Hippocampal formation (tissue), 2 donors: Measurements from ENCODE around the gene ATP2B3.
"Not testable (repeated sequence)": the region's sequence is repeated elsewhere in the genome, so short reads cannot be mapped to it uniquely, and the experiment has no call there.

ENCODE experiments used
- DNase-seq, 2 donors: peaks; one replicate each; lab custom pipeline; 2025; lab: John Stamatoyannopoulos, UW

The ATP2B3 gene

DNA sequence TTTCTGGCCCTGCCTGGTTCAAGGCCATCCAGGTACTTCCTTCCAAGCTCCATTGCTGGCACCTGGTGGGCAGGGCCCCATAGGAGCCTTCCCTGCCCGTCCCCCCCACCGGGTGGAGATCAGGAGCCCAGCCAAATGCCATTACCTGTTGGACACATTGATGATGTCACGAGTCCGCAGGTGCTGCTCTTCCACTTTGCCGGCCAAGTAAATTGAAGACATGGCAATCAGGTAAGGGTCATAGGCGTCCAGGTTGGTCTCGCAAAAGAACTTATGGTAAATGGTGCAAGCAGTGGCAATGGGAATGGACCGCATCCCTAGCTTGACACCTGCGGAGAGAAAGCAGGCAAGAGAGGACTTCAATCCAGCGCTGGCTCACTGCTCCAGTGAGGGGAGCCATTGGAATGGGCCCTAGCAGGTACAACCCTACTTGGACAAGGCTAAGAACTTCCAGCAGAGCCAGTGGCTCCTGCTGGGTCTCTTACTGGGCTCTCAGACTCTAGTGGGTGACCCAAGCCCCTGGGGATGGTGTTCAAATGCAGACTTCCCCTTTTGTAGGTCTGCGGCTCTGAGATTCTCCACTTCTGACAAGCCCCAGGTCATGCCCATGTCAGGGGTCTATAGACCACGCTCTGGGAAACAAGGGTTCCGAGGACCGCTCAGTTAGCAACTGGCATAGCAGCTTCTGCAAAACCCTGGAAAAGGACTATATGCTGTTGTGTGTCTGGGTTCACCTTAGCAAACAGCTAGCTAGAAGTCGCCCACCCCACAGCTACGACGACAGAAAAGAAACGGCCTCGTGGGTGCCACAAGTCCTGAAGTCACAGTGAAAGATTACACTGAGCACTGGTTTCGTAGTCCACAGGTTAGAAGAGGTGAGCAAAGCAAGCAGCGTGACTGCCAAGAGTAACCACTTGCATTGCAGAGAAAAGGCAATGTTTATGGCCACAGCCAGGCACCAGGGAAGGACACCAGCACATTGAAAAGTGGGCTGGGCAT is 78.7 kb downstream of the ATP2B3 start:
- no peak for DNase-seq

DNA sequence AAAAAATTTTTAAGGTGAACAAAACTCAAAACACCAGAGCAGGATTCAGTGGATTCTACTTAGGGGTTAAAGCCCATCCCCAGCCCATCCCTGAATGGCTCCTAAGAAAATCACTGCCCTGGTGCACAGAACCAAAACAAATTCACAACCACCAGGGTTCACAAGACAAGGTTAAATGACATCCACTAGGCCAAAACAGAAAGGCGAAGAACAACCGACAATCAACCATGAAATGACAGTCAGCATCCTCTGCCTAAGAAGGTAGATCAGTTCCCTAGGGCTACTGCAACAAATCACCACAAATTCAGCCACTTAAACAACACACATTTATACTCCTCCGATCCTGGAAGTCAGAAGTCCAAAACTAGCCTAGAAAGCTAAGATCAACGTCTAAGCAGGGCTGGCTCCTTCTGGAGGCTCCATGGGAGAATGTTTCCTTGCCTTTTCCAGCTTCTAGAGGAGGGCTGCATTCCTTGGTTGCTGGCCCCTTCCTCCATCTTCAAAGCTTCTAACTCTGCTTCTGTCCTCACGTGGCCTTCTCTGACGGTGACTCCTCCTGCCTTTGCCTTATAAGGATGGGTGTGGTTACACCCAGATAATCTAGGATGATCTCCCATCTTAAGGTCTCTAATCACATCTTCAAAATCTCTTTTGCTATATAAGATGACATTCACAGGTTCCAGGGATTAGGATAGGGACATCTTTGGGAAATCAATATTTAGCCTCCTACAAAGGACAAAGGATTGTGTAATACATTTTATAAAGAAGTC is 79.7 kb downstream of the ATP2B3 start:
- DNase-seq = no peak

DNA sequence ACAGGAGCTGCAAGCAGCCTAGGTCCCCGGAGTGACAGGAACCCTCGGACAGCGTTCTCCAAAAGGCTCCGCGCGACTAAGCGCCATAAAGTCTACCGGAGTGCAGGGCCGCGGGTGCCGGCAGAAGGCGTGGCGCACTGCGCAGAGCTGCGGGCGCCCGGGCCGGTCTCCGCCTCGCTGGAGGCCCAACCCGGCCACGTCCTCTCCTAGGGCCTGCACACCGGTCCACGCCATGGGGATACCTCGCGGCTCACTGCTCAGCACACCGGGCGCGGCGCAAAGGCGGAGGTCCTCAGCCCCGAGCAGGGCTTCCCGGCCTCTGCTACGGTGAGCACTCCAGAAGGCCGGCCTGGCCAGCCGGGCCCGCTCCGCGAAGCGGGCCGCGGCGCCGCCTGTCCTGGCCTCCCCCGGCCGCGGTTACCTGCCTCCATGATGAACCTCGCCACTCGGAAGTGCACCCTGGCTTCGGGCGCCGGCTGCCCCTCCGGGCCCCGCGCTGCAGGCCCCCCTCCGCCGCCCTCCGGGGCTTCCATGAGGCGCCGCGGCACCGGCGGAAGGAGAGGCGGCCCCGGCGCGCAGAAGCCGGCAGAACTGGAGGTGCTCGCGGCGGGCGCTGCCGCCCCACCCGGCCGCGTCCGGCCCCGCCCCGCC is 81.2 kb downstream of the ATP2B3 start, which contains the start of gene CCNQ:
TSS of gene CCNQ (minus strand) at position 599 of the 651 bp plus-strand sequence. CDS start at position 533, 66 bp downstream.
- DNase-seq = no peak

DNA sequence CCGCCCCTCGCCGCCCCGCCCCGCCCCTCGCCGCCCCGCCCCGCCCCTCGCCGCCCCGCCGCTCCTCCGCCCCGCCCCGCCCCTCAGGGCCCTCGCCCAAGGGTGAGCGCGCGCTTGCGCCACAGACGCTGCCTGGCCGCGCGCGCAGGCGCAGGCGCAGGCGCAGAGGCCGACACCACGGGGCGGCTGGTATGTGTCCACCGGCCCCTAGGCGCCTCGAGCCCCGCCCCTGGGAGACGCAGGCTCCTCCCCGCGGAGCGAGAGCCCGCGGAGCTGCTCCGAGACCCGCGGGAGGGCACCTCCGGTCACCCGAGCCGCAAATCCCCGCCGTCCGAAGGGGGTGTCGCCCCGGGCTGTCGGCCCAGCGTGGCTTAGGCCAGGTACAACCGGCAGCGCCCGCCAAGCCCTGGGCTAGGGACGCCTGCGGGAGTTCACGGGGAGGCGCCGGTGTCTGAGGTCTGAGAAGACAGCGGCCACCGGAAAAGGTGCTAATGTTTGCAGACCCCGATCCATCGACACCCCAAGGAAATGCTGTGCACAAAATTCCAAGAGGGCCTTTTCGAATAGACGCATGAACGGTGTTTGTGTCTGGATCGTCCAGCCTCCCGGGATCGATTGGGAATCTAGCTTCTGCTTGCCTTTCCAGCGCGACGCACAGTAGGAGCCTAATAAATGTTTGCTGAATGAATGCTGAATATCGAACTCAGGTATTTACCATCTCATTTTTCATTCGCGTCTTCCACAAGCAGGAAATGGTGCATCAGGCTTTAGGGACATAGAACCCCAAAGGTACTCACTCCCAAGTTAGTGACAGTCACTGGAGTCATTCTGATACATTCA is 82.0 kb downstream of the ATP2B3 start:
- peak; percentile 61 to 83 for DNase-seq

DNA sequence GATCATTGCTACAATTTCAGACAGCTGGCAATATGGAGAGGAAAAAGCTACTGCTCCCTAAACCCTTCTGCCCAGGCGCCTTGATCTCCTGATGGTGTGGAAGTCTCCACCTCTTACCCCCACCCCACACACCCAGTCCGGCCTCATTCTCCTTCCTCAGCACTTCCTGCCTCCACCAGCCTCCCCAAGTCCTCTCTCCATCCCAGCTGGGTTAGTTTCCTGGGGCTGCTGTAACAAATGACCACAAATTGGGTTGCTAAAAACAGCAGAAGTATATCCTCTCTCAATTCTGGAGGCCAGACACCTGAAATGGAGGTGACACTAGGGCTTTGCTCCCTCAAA is 82.6 kb downstream of the ATP2B3 start:
- DNase-seq = no peak

DNA sequence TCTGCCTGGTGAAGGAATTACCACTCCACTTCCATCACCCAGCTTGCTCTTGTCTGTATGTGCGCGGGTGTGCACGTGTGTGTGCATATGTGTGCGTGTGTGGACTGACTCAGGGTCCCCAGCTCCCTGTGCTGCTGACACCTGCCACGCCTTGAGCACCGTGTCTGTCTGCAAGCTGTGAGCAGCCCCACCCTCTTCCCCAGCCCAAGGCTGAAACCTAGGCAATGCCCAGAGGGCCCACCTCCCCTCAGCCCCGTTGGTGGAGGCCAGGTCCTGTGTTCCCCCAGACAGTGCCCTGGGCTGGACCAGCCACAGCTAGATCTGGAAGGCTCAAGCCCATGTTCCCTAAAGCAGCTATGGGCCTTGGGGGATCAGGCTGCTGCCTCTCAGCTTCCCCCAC is 83.5 kb downstream of the ATP2B3 start:
- no peak for DNase-seq

DNA sequence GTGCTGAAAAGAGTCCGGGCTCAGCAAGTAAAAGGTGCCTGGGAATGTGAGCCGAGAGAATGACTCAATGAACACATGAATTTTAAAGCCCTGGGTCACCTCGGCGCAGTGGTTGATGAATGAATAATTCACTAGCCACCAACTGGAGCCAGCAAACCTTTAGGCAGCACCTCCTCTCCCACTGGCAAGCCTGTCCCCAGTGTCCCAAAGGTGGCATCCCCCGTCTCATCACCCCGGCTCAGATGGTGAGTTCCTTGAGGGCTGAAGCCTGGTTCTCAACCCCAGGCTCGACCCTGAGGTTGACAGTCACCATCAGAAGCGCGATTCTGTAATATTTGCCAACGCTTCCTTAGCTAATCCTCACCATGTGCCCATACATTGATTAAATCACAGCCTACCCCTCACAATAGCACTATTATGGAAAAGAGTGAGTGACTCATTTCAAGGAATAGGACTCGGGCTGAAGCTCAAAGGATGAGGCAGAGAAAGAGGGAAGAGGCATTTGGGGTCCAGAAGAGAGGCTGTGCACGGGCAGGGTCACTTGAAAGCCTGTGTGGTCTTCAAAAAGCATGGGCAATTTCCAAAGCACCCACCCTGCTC is 84.2 kb downstream of the ATP2B3 start:
- DNase-seq = no peak

DNA sequence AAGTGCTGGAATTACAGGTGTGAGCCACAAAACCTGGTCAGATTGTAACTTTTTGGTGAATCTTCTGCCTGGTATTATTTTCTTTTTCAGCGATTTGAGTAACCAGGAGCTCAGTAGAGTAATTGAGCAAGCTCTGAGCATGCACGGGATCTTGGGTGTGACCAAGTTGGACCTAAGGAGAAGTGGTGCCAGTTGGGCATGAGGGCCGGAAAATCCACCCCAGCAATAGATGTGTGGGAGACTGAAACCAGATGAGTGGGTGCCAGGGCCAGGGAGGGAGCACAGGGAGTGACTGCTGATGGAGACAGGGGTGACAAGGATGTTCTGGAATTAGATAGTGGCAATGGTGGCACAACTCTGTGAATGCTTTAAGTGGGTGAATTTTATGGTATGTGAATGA is 85.2 kb downstream of the ATP2B3 start:
- no peak for DNase-seq

DNA sequence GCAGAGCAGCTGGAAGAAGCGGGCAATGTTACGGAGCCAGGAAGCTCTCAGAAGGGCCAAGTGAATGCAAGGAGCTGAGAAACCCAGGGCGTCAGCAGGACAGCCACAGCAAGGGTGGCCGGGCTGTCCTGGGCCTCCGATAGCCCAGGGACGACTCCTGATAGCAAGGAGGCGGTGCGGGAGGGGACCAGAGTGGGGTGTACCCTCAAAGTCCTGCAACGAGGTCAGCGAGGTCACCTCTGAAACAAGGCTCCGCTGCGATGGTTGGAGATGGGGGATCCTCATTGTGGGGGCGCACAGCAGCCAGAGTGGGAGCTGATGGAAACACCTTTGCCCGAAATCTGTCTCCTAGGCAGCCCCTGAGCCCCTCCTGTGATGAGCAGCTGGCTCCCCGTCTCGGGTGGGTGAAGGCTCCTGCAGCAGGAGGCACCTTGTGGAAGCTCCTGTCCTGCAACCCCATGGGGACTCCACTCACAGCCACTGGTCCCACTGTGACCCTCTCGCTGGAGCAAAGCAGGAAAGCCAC is 85.8 kb downstream of the ATP2B3 start:
- no peak for DNase-seq

DNA sequence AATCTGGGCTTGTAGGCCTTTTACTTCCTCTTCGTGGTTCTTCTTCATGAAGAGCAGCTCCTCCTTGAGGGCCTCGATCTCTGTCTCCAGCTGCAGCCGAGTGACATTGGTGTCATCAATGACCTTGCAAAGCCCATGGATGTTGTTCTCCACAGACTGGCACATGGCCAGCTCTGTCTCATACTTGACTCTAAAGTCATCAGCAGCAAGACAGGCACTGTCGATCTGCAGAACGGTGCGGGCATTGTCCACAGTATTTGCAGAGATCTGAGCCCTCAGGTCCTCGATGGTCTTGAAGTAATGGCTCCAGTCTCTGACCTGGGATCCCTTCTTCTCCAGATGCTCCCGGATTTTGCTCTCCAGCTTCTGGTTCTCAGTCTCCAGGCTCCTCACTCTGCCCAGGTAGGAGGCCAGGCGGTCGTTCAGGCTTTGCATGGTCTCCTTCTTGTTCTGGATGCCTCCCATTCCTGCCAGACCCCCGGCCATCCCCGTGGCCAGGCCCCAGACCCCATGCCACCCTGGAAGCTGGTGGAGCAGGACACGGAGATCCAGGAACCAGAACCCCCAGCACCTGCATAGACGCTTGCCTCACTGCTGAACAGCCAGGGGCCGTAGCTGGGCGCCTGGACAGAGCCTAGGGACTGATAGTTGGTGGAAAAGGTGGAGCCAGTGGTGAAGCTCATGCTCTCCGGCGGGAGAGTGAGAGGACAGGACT is 87.4 kb downstream of the ATP2B3 start:
- not testable (repeated sequence) for DNase-seq

DNA sequence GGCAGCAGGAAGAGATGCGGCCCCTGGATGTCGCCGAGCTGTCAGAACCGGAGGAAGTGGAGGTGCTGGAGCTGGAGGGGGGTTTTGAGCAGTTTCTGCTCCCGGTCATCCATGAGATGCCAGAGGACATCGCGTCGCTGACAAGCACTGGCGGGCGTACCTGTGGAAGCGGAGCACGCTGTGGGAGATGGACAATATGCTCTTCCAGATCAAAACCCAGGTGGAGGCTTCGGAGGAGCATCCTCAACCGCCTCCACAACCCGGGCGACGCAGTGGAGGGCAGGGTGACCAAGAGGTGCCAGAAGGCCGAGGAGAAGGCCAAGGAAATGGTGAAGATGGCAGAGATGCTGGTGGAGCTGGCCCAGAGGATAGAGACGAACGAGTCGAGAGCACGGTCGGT is 89.1 kb downstream of the ATP2B3 start:
- DNase-seq = no peak

DNA sequence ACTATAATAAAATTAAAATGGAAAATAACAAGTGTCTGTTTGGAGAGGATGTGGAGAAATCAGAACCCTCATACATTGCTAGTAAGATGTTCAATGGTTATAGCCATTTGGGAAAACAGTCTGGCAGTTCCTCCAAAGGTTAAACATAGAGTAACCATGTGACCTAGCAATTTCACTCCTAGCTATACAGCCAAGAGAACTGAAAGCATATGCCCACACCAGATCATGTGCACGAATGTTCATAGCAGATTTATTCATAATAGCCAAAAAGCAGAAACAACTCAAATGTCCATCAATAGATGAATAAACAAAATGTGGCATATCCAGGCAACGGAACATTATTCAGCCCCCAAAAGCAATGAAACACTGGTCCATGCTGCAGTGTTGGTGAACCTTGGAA is 90.9 kb downstream of the ATP2B3 start:
- DNase-seq = no peak

DNA sequence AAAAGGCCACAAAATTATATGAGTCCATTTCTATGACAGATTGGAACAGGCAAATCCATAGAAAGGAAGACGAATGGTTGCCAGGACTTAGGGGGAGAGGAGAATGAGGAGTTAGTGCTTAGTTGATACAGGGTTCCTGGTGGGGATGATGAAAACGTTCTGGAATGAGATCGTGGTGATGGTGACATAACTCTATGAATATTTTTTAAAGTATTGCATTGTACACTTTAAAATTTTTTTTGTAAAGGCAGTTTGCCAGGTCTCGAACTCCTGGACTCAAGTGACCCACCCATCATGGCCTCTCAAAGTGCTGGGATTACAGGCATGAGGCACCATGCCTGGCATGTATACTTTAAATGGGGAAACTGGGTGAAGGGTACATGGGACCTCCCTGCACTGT is 91.4 kb downstream of the ATP2B3 start:
- DNase-seq = no peak

DNA sequence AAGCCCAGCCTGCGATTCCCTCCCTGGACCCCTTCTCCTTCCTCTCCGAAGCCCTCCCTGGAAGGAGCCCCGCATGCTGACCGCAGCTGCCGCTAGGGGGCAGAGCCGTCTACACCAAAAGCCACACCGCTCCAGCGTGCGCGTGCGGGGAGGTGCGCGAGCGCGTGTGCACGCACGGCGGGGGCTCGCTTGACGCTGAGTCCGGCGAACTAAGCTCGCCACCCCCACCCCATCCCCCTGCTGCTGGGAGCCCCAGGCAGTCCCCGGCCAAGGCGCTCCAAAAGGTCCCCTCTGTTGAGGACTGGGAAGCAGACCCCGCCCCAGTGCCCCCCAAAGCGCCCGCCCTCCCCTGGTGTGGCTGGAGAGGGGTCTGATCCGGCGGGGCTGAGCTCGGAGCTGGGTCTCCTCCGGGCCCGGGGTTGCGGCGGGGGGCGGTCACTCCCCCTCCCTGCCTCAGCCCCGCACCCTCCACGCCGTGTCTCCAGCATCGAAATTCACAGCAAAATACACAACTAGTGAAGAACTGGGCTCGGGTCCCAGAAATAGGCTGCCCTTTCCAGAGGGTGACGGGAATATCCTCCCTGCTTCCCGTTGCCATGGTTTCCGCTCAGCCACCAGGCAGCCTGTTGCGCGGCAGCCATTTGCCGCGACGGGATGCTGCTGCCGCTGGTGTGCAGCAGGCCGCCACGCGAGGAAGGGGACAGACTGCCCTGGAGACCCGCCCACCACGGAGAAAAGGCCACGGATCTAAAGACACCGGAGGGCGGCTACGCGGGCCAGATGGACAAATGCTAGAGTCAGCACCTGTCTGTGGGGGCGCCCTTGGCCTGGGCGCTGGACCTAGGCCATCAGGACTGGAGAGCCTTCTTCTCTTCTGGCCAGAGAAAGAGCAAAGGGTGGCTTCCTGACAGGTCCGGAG is 92.7 kb downstream of the ATP2B3 start:
- peak; percentile 38 to 62 for DNase-seq

DNA sequence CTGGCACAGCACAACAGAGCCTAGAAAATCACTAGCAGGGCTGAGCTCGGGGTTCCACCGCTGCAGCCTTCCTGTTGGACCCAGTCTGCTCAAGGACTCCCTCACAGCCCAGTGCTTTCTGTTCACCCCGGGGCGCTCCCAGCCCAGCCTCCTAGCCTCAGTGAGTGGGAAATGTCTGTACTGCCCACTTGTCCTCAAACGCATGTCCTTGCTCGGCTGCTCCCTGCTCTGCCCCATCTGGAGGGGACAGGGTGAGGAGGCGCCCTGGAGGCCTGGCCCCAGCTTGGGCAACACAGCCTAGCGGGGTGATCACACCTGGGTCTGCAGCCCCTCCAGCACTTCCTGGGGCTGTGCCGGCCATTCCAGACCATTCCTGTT is 93.4 kb downstream of the ATP2B3 start:
- DNase-seq = no peak

DNA sequence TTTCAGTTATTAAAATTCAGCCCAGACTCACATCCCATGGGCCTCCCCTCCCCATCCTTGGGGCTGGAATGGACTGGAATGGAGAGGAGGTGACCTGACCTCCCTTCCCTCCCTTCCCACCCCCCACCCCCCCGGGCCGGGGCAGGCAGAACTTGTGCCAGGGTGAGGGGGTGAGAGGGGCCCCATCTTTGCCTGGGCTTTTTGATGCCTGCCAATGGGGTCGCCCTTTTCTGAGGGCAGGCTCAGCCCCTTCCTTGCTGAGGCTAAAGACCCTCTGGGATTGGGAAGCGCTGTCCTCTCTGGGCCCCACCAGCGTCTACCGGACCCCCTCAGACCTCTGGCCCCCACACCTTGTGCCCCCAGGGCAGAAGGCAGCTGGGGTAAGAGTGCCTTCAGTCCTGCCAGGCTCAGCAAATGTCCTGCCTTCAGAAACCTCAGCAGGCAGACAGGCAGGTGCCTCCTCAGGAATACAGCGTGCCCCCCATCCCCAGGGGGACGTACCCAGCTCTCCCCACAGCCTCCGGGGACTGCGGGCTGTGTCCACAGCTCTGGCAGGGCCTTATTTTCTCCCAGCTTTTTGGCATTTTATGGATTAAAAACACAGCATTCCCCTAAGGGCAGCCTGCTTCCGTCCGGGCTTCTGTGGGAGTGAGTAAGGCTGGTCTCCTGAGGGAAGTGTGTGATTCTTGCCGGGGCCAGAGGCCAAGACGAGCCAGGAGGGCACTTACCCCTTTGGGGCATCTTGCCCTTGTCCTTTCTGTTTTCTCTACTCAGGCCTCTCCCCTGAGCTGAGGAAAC is 94.1 kb downstream of the ATP2B3 start:
- no peak for DNase-seq

DNA sequence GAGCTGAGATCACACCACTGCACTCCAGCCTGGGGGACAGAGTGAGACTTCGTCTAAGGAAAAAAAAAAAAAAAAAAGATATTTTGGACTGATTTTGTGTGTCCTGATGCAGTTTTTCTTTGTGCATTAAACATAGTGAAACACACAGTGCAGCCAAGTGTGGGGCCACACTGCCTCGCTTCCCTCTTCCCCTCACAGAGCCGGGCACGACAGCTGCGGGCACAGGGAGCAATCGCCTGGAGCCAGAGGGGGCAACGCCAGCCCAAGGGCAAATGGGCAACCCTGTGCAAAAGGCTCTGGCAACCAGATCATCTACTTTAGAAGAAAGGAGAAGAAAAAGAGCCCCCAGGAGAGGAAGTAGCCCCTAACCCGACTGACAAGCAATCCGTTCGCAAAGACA is 95.0 kb downstream of the ATP2B3 start:
- no peak for DNase-seq

DNA sequence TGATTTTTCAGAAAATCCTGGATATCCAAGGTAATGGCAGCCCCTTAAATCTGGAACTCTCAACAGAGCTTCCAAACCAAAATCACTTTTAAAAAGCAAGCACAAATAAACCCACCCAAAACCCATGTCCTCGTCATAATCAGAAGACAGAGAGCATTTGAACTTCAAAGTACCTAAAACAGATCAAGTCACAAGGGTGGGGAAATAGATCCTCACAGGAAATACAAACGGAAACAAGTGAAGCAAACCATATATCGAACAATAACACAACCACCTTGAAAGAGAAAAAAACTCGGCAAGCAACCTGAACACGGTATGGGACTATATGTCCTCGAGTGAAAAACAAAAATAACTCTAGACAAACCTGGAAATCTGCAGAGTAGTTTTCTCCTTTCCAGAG is 97.4 kb downstream of the ATP2B3 start:
- DNase-seq = no peak
